ENCODE measurements around the gene SLC22A14.
"Not testable (repeated sequence)": the region's sequence is repeated elsewhere in the genome, so short reads cannot be mapped to it uniquely, and the experiment has no call there.

SLC22A14 gene

DNA sequence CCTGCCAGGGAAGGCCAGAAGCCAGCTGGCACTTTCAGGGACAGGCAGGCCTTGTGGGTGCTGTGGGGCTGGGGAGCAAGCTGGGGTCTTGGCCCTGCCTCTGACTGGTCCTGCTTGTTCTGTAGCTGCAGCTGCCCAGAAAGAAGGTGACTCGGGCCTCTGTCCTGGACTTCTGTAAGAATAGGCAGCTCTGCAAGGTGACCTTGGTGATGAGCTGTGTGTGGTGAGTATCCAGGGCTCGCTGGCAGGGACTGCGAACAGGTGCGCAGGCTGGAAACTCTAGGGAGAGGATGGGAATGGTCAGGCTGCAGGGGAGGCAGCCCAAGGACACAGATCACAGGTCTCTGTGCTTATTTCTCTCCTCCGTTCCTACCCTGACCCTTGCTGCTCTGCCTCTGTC is 31.2 kb downstream of the SLC22A14 start:
- DNase-seq (ENCODE audit: low spot score): no peak

DNA sequence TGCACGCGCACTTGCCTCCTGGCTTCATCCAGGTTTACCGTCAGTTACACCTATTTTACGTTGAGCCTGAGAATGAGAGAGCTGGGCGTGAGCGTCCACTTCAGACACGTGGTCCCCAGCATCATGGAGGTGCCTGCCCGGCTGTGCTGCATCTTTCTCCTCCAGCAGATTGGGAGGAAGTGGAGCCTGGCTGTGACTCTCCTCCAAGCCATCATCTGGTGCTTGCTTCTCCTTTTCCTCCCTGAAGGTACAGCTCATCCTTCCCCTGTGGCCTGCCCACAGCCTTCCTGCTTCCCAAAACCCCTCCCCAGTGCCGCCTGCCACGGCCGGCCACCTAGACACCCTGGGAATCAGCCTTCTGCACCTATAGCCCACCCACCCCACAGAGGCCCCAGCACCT is 31.6 kb downstream of the SLC22A14 start:
- no peak for DNase-seq (ENCODE audit: low spot score)

DNA sequence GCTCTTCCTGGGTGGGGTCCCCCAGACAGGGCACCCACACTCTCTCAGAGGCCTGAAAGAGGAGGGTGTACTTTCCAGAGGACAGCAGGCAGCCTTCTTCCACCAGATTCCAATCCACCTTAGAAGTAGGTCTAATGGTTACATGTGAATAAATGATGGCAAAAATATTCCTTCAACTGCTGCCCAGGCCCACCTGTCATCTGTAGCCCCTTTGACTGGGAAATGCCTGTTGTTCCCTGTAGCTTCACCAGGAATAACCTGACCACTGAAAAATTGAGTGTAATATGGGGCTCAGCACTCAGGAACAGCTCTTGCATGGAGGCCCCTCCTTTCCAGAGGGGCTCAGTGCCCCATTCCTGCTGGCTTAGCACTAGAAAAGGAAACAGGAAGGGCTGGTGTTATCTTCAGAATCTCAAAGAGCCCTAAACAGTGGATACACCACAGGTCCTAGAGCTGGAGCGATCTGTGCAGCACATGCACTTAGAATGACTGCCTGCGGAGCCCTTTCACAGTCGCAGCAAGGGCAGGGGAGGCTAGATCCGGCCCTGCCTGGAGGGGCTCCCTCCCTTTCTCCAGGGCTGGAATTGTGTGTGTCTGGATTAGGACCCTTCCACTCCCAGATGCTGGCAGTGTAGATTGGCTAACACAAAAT is 32.1 kb downstream of the SLC22A14 start:
- no peak for DNase-seq (ENCODE audit: low spot score)

DNA sequence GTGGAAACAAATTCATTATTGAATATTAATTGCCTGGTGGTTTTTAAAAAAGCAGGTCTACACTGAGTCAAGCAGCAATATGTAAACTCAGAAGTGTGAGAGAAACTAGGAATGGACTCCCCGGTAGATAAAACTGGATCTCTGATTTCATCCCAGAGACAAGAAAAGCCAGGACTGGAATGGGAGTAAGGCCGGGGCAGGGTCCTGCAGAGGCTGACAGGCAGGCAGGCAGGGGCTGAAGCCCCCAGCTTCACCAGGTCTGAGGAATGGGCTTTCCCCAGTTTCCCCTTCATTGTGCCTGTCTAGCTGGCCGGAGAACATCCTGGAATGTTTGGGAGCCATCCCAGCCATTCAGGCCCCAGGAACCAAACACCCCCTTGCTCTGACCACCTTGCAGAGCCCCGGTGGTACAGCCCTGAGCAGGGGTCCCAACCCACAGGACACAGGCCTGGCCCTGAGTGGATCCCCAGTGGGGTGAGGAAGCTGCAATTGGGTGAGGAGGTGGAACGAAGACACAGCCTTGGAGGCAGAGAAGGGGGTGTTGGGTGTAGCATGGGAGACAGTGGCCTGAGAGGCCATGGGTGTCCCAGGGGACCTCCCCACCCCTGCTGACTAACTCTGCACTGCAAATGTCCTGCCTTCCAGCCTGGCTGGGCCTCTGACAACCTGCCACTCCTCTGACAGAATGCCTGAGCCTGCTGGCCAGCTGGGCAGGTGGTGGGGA is 32.8 kb downstream of the SLC22A14 start:
- DNase-seq (ENCODE audit: low spot score): no peak

DNA sequence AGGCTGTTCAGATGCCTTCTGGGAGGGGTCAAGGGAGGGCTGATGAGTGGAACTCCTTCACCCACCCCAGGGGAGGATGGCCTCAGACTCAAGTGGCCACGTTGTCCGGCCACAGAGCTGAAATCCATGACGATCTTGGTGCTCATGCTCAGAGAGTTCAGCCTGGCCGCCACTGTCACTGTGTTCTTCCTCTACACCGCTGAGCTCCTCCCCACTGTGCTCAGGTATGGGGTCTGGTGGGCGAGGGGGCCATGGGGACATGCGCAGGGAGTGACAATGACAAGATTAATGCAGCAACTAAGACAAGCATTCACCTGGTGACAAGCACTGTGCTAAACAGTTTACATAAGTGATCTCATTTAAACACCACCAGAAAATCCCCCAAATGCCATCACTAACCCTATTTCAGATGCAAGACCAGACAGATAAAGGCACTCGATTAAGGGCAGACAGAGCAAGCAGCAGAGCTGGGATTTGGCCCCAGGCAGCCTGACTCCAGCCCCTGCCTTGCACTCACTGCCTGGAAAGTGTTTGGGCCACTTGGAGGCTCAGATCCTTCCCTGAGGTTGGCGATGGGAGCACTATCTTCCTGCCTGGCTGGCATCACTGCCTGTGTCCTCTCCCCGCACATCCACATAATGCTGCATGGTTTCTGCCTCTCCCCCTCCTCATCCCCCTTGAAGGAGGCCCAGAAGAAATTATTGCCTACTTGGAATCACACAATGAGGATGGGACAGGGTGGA is 33.6 kb downstream of the SLC22A14 start:
- DNase-seq (ENCODE audit: low spot score): no peak

DNA sequence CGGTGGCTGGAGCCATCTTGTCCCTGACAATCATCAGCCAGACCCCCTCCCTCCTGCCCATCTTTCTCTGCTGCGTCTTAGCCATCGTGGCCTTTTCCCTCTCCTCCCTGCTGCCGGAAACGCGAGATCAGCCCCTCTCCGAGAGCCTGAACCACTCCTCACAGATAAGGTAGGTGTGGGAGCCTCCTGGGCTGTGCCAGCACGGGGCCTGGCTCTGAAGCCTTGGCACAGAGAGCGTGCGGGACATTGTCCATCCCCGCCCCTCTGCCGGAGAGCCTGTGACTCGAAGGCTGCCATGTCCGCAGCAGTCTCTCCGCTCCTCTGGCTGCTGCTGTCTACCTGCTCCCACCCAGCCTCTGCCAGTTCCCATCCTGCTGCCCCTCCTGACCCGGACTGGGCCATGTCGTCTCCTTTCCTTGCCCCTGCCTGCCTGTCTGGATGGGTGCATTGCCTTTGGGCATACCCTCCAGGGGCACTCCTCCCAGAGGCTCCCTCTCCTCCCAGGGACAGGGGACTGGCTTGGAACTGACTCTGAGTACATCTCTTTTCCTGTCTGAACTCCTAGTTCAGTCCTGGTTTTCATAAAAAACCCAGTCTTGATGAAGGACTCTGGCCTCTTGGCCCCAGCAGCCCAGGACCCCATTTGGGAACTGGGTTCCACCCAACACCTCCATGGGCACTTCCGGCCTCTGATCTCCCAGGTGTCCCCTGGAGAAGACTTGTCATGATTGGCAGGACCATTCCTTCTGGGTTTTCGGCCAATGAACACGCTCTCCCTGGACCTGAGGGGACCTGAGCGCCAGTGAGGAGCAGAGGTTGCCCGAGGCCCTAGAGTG is 34.5 kb downstream of the SLC22A14 start:
- no peak for DNase-seq (ENCODE audit: low spot score)

DNA sequence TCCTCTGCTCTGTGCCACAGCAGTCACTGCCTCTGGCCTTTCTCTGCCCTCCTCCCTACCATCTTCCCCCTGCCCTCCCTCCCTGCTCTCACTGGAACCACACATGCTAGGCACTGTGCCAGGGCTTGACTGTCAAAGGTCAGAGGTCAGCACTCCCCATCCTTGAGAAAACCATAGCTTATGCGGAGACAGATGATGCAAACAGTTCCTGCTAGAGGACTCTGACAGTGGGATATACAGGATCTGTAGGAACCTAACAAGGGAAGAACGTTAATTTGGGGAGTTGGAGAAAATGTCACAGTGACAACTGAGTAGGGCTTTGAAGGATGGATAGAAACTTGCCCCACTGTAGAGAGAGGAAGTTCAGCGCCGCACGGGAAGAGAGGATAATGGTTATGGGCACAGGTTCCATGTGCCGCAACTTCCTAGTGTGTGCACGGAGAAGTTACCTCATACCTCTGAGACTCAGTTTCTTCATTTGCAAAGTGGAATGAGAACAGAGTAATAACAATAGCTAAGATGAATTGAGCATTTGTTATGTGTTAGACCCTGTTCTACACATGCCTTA is 35.2 kb downstream of the SLC22A14 start:
- DNase-seq (ENCODE audit: low spot score): no peak

DNA sequence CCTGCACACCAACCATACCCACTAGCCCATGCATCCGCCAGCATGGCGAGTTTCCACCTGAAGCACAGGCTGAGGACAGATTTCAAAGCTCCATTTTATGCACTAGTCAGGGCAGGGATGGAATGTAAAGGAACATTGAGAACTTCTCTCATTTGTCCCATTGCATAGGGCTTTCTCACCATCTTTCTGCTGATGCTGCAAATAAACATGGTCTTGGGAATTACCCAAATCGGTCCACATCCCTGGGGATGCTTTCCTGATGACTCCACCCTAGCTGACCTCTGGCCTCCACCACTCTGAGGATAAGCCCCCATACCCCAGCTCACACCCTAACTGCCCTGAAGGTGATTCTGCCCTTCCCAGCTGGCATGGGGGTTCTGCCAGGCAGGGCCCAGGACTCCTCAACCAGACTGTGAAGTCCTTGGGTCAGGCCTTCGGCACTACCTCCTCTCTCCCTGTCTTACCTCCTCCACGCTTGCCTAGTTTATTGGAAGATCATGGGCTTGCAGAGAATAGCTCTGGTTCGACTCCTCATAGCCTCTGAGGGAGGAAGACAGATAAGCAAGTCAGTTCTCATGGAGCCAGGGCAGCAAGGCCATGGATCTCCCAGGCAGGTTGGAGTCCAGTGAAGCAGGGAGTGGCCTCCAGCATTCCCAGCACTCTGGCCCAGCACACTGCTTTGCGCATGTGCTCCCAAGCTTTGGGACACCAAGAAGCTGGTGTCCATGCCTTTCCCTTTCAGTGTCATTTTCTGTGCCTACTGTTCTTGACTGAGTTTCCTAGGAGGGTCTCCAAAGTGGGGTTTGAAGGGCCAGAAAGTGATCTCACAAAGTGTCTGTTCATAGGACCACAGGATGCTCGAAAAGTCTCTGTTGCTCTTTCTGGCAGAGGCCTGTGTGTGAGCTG is 36.9 kb downstream of the SLC22A14 start:
- DNase-seq (ENCODE audit: low spot score): no peak

DNA sequence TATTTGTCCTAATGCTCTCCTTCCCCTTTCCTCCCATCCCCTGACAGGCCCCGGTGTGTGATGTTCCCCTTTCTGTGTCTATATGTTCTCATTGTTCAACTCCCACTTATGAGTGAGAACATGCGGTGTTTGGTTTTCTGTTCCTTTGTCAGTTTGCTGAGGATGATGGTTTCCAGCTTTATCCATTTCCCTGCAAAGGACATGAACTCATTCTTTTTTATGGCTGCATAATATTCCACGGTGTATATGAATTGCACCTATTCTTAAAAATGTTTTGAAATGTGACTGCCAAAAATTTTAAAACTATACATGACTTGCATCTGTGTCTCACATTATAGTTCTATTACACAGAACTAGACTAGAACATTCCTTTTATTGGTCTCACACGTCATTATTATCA is 38.5 kb downstream of the SLC22A14 start:
- not testable (repeated sequence) for DNase-seq (ENCODE audit: low spot score)

DNA sequence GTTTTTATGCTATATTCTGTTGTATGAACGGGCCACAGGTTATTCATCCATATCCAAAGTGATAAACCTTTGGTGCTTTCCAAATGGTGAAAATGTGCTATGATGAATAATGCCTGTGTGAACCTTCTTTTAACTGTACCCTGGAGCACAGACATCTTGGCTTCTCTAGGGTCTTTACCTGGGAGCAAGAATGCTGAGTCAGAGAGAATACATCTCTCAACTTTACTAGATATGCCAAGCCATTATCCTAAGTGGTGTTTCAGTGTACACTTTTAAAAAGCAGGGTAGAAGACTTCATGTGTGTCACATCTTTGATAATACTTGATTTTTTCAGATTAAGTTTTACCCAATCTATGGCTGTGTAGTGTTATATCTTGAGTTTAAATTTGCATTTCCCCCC is 41.0 kb downstream of the SLC22A14 start:
- no peak for DNase-seq (ENCODE audit: low spot score)

DNA sequence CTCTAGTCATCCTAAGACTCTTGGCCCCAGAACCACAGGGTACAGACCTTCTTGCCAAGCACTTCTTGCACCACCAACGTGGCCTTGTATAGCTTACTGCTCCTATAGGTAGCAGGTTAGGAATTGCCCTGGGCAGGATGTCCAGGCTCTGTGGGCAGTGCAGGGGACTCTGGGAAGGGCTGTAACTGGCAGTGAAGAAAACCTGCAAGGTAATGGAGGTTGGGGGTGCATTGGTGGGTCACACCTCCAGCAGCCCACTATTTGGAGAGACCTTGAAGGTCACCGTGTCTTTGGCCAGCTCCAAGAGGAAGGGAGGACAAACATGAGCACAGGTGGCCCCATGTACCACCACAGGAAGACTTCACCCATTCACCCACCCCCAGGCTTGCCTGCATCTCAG is 43.2 kb downstream of the SLC22A14 start:
- DNase-seq (ENCODE audit: low spot score): no peak

DNA sequence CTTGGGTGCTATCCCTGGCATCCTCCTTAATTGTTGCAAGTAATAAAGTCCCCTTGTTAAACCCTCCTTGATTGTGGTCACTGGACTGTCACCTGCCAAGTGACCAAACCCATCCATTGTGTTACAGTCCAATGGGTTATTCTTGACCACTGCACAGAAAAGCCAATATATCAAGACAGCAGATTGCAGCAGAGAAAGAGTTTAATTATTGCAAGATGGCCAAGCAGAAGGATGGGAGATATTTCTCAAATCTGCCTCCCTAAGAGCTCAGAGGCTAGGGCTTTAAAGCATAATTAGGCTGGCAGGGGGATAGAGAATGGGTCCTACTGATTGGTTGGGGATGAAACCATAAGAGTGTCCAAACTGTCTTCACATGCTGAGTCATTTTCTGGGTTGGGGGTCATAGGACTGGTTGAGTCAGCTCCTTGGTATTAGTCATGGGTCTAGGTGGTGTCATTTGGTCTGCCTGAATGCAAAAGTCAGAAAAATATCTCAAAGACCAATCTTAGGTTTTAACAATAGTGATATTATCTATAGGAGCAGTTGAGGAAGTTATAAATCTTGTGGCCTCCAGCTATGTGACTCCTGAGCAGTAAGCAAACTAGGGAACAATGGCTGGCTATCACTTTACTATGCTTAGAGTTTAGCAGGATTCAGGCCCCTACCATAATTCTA is 45.4 kb downstream of the SLC22A14 start:
- no peak for DNase-seq (ENCODE audit: low spot score)

DNA sequence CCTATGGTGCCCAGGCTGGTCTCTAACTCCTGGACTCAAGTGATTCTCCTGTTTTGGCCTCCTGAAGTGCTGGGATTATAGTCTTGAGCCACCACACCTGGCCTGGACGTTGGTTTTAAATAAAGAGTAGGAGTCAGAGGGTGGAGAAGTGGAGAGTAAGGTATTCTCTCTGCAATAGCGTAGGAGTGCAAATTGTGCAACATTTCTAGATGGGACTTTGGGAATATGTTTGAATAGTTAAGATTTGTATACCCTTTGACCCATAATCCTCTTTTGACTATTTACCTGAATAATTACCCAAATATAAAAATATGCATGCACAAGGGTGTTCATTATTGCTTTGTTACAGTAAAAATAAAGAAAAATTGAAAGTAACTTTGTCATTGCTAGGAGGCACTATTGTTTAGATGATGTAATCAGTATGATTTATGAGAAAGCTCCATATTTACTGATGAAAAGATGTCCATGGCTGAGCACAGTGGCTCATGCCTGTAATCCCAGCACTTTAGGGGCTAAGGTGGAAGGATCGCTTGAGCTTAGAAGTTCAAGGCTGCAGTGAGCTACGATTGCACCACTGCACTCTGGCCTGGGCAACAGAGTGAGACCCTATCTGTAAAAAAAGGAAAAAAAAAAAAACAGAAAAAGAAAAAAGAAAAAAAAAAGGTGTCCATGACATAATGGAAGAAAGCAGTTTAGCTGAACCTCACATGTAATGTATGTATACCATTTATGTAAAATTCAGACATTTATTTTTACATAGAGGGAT is 49.3 kb downstream of the SLC22A14 start:
- DNase-seq (ENCODE audit: low spot score): no peak

DNA sequence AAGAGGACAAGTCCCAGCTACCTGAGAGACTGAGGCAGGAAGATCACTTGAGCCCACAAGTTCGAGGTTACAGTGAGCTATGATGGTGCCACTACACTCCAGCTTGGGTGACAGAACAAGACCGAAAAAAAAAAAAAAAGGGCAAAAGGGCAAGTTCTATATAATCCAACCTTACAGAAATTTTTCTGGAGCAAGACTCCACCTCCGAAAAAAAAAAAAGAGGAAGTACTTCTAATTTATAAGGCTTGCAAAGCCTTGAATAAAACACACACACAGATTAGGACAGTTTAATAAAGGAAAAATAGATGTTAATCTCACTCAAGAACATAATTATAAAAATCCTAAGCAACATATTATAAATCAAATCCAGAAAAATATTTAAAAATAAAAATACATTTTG is 50.1 kb downstream of the SLC22A14 start:
- no peak for DNase-seq (ENCODE audit: low spot score)

DNA sequence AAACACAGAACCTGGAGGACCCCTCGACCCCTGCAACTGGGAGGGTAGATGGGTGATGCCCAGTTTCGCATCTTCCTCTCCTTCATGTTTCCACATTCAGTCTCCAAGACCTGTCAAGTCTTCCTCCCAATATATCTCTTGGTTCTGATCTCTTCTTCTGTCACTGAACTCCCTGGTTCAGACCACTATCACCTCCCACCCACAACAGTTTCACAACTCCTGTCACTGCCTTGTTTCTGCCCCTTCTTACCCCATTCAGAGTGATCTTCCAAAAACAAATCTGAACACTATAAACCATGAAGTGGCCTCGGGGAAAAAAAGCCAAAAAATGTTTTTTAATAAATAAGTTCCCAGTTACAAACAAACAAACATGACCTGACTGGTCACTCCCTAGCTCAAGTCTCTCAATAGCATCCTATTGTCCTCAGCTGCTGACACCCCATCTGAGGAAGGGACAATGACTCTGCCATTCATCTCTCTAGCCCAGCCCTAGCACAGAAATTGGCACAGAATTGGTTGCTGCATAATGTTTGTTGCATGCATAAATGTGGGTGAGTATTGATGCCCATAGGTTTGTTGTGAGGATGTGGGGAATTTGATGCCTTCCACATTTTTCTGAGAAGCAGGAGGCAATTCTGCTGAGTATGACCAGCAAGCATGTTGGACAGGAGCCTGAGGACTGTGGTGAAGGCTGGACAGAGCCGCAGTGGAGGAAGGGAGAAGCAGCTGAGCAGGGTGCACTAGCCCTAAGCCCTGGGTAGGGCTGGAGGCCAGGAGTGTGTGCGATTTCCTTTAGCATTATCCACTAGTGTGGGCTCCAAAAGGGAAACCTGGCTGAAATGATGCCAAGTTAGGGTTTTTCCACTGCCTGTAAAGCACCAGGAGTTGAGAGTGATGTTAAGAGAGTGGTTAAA is 52.3 kb downstream of the SLC22A14 start:
- no peak for DNase-seq (ENCODE audit: low spot score)

DNA sequence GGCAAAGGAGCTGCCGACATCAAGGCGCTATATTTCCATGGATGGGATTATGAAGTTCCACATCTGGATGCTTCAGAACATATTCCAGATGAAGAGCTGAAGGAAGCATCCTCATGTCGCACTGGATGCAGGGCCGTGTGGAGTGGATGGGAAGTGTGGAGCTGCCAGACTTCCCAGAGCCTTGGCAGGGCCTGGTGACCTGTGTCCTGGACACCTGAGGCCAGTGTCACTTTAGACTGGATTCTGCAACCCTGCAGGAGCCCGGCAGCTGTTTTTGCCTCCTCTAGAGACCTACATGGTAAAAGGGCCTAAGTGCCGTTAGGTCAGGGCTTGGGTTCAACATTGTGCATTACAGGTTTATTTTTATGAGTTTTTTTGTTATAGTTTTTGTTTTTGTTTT is 53.2 kb downstream of the SLC22A14 start:
- DNase-seq (ENCODE audit: low spot score): no peak

DNA sequence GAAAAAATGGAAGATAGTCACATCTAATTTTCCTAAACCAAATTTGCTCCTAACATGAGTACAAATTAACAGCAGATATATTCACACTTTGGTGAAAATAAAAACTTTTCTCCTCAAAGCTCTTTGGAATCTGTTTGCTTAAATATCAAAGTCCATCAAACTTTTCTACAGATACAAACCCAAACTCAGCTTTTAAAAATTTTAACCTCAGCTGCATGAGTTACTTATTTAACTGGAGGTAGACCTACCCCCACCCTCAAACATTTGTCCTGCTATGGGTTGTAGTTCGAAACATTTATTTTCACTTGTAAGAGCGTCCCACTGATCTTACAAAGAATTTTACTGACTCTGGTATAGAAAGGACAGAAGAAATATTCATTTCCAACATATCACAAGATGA is 55.6 kb downstream of the SLC22A14 start:
- no peak for DNase-seq (ENCODE audit: low spot score)

DNA sequence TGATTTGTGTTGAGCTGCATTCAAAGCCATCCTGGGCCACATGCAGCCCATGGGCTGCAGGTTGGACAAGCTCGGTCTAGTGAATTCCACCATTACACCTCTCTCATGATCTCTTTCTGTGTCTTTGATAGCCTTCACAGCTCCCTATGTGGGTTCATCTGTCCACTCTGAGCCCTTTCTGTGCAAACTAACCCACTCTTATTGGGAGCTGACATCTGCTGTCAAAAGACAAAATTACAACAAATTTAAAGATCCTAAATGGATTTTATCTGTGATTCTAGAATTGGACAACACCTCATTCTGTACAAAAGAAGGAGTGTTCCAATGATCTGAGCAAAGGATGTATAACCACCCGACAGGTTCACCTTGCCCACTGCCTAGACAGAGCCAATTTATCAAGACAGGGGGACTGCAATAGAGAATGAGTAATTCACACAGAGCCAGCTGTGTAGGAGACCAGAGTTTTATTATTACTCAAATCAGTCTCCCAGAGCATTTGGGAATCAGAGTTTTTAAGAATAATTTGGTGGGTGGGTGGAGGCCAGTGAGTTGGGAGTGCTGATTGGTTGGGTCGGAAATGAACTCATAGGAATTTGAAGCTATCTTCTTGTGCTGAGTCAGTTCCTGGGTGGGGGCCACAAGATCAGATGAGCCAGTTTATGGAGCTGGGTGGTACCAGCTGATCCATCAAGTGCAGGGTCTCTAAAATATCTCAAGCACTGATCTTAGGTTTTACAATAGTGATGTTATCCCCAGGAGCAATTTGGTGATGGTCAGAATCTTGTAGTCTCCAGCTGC is 61.9 kb downstream of the SLC22A14 start:
- DNase-seq (ENCODE audit: low spot score): no peak
